Neutrophil (primary cell): ENCODE data around the gene PALD1.

Experiments
- H3K27ac ChIP-seq: fragments of 200-600 bp; sonication (generic); 2 replicates; pipeline ENCODE4 v1.5.1; 2016; ENCODE audit warnings: mild to moderate bottlenecking, moderate library complexity
- H3K27me3 ChIP-seq: fragments of 200-600 bp; sonication (generic); 2 replicates; pipeline ENCODE4 v1.6.0; 2016; ENCODE audit warnings: mild to moderate bottlenecking
- H3K36me3 ChIP-seq: fragments of 200-600 bp; sonication (generic); 2 replicates; pipeline ENCODE4 v1.5.1; 2017
- H3K4me1 ChIP-seq, 2 experiments: fragments of 200-600 bp in 1 of 2; sonication (generic) in 1 of 2; 1 replicate in 1 of 2; 2 replicates in 1 of 2; pipeline versions ENCODE4 v1.5.1 to v1.6.1; 2013 to 2016; ENCODE audit warnings: low read depth in 1 of 2, low read length in 1 of 2, mild to moderate bottlenecking in 1 of 2, moderate library complexity in 1 of 2; ENCODE audit not compliant: control insufficient read depth in 1 of 2, insufficient read depth in 1 of 2
- H3K4me3 ChIP-seq, 2 experiments: fragments of 200-600 bp in 1 of 2; sonication (generic) in 1 of 2; 1 replicate in 1 of 2; 2 replicates in 1 of 2; pipeline ENCODE4 v1.5.1; 2013 to 2016; ENCODE audit warnings: low read depth in 1 of 2, low read length in 1 of 2, mild to moderate bottlenecking in 1 of 2, moderate library complexity in 1 of 2
- H3K9me3 ChIP-seq: fragments of 200-600 bp; sonication (generic); 2 replicates; pipeline ENCODE4 v1.5.1; 2016
- TF ChIP-seq, protein P1 (sequence below): fragments of 200-600 bp; sonication (generic); IDR thresholded peaks from 2 replicates; pipeline ENCODE4 v1.5.1; 2016; ENCODE audit warnings: antibody characterized with exemption

The PALD1 gene

DNA sequence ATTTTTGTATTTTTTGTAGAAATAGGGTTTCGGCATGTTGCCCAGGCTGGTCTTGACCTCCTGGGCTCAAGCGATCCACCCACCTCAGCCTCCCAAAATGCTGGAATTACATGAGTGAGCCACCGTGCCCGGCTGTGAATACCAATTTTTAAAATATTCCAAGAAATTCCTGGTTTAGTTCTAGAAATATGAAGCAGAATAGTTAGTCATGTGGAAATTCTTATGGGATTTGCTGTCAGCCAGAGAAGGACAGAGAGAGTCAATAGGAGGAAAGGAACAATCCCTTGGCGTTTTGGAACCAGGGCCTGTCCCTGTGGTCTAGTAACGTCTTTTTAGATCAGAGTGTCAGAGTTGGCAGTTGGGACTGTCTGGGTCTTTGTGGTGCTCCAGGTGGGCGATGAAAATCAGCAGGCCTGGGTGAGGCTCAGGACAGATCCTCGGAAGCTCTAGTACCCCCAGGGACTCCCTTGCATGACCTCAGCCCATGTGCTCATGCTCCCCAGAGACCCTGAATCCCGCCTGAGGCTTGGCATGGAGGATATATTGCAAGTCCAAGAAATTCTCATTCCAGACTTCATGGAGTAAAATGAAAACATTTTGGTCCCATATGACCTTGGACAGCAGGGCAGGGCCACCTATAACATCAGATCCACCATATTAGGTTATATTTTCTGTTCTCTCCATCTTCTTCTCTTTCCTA lies 44.8 kb upstream of the PALD1 start:
- Histone ChIP-seq H3K36me3 (peaks cover 69% of the 10 kb centered on the region), H3K4me1 (no peaks in the 10 kb centered on the region), H3K9me3 (no peaks in the 10 kb centered on the region), H3K4me3 (no peak overlapping the region), H3K27me3 (peaks cover 21% of the 10 kb centered on the region), H3K27ac (no peak overlapping the region)
- TF ChIP-seq, protein P1, sequence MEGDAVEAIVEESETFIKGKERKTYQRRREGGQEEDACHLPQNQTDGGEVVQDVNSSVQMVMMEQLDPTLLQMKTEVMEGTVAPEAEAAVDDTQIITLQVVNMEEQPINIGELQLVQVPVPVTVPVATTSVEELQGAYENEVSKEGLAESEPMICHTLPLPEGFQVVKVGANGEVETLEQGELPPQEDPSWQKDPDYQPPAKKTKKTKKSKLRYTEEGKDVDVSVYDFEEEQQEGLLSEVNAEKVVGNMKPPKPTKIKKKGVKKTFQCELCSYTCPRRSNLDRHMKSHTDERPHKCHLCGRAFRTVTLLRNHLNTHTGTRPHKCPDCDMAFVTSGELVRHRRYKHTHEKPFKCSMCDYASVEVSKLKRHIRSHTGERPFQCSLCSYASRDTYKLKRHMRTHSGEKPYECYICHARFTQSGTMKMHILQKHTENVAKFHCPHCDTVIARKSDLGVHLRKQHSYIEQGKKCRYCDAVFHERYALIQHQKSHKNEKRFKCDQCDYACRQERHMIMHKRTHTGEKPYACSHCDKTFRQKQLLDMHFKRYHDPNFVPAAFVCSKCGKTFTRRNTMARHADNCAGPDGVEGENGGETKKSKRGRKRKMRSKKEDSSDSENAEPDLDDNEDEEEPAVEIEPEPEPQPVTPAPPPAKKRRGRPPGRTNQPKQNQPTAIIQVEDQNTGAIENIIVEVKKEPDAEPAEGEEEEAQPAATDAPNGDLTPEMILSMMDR = no peak

DNA sequence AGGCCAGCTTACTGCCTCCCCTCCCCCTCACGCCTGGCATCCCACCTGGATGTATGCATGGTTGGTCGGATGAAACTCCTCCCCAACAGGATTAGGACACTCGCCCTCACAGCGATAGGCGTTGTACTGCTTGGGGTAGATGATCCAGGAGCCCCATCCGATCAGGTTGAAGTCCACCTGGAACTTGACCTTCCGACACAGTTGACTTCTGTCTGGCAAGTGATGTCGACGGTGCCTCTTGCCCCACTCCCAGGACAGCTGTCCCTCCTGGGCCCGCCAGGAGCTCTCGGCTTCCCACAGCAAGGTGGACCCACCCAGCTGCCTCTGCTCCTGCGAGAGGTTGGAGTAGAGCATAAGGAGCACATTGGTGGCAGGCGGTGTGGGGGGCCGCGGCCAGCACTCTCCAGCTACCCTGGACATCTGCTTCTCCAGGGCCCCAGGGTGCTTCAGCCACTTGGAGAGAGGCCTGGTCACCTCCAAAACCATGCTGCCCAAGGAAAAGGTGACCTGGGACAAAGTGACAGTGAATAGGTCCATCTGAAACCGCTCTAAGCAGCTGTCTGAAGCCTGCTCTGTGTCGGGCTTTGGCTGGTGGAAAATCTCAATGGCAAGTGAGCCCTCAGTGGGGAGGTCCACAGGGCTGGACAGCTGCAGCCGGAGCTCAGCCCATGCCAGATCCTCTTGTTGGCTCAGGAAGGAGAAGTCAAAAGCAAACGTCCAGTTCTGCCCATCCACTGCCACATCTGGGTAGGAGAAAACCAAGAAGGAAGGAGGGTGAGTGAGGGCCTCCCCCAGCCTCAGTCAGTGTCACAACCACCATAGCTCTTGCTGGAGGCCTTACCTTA lies 43.1 kb upstream of the PALD1 start:
- Histone ChIP-seq H3K4me1 (peaks cover 0 to under 1% of the 10 kb centered on the region in 2 experiments), H3K27me3 (peaks cover 38% of the 10 kb centered on the region), H3K4me3 (no peak overlapping the region), H3K36me3 (peaks cover 52% of the 10 kb centered on the region), H3K27ac (no peak overlapping the region), H3K9me3 (no peaks in the 10 kb centered on the region)
- TF ChIP-seq, protein P1 = no peak

DNA sequence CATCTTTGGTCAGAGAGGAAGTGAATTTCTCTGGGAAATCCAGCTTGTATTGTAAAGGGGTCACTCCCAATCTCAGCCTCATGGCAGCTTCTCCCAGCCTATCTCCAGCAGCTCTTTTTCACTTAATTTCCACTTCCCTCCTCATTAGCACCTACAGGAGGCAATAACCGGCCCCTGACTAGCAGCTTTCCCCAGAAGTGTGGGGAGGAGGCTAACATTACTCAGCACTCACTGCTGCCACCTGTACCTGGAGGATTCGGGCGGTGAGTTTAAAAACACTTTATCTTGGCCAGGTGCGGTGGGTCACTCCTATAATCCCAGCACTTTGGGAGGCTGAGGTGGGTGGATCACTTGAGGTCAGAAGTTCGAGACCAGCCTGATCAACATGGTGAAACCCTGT lies 40.8 kb upstream of the PALD1 start:
- Histone ChIP-seq H3K27ac (no peak overlapping the region), H3K36me3 (peaks cover 32% of the 10 kb centered on the region), H3K4me3 (no peak overlapping the region), H3K27me3 (peaks cover 61% of the 10 kb centered on the region), H3K4me1 (peaks cover 3 to 6% of the 10 kb centered on the region in 2 experiments), H3K9me3 (no peaks in the 10 kb centered on the region)
- TF ChIP-seq, protein P1 = no peak

DNA sequence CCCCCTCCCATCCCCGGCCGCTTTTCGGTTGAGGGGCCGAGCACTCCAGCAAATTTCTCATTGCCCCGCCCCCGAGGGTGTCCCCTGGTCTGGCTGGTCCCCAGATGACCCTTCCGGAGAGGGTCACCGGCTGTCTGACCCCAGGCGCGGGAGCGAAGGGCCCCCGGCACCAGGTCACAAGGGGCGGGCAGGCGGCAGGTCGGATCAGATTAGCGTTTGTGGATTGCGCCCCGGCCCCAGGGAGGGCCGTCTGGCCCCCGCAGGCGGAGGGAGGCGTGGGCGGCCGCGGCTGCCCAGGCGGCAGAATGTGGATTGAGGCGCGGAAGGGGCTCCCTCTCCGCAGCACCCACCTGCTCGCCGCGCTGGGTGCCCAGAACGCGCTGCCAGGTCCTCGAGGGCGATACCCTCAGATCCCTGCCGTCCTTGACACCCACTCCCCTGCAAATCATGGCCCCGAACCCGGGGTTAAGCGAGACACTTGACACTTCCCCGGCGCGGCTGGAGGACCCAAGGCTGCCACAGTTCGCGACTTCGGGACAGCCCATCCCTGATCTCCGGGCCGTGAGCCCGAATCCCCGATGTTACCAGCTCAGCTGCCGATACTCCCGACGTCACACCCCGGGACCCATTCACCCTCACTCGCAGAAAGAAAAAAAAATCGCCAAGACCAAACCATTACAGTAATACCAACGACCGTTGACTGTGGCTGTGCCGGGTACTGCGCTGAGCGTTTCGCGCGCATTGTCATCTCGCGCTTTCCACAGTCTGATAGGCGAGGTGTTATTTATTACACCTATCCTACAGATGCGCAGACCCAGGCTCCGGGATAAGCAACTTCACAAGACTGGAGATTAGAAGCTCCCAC lies 38.0 kb upstream of the PALD1 start:
- Histone ChIP-seq H3K4me3 (no peak overlapping the region), H3K36me3 (peaks cover 7% of the 10 kb centered on the region), H3K4me1 (peaks cover 3 to 6% of the 10 kb centered on the region in 2 experiments), H3K9me3 (no peaks in the 10 kb centered on the region), H3K27me3 (peaks cover 83% of the 10 kb centered on the region), H3K27ac (no peak overlapping the region)
- TF ChIP-seq, protein P1 = no peak

DNA sequence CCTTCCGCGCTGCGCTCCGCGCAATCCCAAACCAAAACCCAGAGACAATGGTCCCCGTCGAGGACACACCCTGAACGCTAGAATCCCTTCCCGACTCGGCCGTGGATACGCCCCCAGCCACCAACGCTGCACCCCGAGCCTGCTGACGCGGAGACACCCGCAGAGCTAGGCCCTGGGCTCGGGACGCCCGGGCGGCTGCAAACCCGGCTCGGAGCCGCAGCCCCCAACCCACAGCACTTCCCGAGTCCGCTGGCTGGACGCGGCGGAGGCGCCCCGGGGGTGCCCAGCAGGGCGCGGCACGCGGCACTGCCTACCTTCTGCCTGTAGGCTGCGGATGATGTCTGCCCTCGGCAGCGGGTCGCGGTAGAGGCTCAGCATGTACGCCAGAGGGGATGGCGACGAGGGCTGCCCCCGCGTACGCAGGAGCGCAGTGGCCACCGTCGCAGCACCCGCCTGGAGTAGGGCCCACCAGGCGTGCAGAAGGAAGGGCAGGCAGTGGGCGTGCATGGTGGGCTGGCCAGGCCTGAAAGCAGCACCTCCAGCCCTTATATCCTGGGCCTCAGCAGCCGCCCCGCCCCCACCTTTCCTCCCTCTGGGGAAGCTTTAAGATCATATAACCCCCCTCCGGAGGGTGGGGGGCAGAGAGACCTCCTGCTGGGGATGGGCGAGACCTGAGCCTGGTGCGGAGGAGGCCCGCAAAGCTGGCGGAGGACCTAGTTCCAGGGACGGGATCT lies 37.2 kb upstream of the PALD1 start, which contains the start of gene NODAL:
Gene NODAL (minus strand): TSS at position 521 of the 734 bp plus-strand sequence. CDS start 14 bp downstream, at position 507.
- Histone ChIP-seq H3K36me3 (no peaks in the 10 kb centered on the region), H3K4me1 (peaks cover 3 to 6% of the 10 kb centered on the region in 2 experiments), H3K9me3 (no peaks in the 10 kb centered on the region), H3K4me3 (no peak within 1 kb of the TSS), H3K27me3 (peaks cover 83% of the 10 kb centered on the region), H3K27ac (no peak within 1 kb of the TSS)
- TF ChIP-seq, protein P1 = no peak
